Forelimb muscle (tissue), 1 donor: Measurements from ENCODE around the gene INPP5K. TPM values are rescaled to one million over a fixed set of nuclear protein-coding genes. Genes with fewer than 3 reads are reported as not detected.

Source experiments
- DNase-seq: peaks from one replicate; pipeline ENCODE4 v3.0.0-alpha.2; 2013; ENCODE audit warnings: low read depth
- polyA plus RNA-seq: library from polyadenylated mRNA; unstranded; fragments of 120-200 nt; gene quantifications from one replicate; pipeline ENCODE4 v1.2.1, GENCODE V29; 2013; ENCODE audit not compliant: insufficient read length

INPP5K gene
- polyA plus RNA-seq, 1 donor, result 27.5 TPM

DNA sequence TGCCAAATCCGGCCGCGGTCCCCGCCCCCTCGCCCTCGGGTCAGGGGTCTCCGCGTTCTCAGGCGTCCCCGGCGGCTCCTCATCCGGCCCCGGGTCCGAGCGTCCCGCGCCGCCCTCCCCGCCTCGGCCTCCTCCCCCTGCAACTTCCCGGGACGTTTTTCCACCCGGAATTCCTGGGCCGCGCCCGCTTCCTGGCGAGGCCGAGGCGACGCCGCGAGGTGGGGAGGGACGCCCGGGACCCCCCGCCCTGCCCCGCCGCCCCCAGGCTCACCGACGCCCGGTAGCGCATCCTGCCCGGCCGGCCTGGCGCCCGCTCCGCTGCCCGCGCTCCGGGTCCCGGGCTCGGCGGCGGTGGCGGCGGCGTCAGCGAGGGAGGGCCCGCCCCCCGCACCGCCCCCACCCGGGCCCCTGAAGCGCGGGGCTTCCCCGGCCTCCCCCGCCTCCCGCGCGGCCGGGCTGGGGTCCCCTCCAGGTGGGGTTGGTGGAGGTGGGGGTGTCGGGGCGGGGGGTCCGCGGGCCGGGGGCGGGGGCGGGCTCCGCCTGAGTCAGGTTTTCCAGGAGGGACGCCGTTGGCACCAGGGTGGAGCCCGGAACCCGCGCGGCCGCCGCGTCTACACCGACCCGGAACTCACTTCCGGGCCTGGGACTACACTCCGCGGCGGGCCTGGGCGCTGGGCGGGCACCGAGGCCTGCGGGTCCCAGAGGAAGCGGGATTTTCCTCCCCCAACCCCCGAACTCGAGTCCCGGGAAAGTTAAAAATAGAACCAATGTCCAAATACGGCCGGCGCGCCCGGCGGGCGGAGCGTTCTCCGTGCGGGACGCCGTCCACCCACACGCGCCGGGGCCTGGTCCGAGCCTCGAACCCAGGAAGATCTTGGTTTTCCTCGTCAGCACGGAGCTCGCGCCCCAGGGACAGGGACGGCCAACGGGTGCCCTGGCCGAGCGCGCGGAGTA, 30.7 kb downstream of the INPP5K start:
- no peak for DNase-seq

DNA sequence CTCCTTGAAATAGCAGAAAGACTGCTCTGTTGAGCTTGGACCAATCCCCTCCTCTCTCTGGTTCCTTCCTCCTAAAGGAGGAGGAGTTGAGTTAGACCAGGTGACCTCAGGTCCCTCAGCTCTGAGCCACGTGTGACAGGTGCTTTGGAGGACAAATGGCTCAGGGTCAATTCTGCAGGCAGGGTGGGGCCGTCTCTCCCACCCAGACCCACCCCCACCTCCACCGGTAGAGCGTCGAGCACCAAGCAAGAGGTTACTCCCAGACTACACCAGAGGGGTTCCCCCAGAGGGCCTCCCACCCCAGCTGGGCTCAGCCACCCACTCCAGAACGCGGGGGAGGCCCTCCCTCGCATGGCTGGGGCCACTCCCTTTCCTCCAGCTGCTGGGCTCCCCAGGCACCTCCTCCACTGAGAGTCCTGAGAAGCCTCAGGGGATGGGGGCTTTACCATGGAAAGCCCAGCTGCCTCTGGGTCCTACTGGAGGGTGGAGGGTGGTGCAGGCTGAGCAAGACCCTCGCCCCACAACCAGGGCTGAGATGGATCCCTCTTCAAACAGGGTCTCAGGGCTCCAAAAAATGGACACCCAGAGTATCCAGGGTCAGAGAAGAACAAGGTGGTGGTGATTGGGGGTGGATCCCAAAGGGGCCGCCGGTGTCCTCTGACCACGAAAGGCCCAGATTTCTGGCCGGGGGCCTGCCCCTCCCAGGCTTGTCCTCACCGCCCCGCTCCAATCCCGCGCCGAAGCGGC, 31.6 kb downstream of the INPP5K start:
- DNase-seq, result no peak

DNA sequence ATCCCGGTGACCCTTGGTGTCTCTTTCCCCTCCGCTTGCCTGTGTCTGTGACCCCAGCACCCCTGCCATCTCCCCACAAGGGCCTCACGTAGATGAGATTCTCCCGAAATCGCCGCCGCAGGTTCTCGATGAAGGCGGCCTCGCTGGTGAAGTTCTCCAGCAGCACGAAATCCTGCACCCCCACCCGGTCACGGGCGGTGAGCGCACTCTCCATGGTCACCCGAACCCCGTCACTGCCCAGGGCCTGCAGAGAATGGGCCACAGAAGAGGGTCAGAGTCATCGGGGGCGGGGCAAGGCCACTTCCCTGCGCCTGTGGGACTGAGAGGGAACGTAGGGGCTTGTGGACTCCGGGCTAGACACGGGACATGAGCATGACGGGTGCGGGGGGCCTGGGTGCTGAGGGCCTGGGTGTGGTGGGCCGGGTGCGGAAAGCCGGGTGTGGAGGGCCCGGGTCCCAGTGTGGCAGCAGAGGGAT, 32.3 kb downstream of the INPP5K start:
- no peak for DNase-seq

DNA sequence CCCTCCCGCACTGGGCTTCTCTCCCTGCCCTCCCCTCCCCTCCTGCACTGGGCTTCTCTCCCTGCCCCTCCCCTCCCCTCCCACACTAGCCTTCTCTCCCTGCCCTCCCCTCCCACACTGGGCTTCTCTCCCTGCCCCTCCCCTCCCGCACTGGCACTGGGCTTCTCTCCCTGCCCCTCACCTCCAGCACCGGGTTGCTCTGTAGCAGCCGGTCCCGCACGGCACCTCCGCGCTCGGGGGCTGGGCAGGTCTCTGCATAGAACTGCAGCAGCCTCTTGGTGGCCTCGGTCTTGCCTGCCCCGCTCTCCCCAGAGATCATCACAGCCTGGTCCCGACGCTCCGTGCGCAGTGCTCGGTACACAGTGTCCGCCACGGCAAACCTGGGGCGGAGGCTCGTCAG, 33.7 kb downstream of the INPP5K start:
- DNase-seq, result no peak

DNA sequence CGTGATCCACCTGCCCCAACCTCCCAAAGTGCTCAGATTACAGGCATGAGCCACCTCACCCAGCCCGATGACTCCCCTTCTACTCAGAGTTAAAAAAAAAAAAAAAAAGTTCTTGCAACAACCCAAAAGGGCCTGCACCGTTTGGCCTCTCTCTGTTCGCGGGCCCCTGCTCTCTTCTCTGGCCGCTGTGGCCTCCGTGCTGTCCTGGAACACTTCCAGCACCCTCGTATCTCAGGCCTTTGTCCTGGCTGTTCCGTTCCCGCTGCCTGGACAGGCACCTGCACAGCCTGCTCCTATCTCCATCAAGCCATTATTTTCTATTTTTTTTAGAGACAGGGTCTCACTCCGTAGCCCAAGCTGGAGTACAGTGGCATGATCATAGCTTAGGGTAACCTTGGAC, 34.7 kb downstream of the INPP5K start:
- no peak for DNase-seq

DNA sequence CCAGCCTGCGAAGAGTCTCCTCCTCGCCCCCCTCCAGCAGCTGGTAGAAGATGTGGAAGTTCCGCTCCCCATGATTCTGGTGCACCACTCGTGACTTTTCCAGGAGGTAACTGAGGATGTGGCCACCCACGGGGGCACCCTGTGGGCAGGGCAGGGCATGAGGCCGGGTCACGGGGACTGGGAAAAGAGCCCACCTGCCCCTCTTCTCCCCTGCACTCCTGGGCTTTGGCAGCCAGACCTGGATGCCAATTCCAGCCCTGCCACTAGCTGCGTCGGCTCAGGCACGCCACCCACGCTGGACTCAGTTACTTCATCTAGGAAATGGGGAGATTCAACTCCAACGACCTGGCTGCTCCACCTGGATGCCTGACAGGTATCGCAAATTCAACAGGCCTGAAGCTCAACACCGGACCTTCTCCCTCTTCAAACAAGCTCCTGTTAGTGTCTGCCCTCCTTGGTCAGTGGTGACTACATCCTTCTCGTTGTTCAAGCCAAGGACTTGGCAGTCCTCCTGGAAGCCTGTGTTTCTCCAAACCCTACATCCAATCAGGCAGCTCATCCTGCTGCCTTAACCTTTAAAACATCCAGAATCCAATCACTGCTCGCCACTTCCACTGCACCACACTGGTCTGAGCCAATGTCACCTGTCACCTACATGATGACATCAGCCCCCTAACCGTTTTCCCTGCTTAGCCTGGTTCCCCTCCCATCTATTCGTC, 35.5 kb downstream of the INPP5K start:
- DNase-seq, result no peak

DNA sequence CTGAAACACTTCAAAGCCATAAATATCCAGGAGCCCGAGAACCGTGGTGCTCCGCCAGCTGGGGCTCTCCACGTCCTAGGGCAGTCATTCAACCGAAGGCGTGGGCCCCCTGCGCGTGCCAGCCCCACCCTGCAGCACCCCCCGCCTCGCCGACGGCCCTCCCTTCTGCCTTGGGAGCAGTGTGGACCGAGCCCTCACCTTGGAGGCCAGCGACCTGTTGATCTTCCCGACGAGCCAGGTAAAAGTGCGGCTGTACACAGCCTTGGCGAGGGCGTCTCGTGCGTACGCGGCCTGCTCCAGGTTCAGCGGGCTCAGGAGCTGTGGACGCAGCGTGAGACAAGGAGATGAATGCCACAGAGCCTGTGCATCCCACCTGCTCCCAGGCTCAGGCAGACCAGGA, 38.0 kb downstream of the INPP5K start:
- DNase-seq, result no peak

DNA sequence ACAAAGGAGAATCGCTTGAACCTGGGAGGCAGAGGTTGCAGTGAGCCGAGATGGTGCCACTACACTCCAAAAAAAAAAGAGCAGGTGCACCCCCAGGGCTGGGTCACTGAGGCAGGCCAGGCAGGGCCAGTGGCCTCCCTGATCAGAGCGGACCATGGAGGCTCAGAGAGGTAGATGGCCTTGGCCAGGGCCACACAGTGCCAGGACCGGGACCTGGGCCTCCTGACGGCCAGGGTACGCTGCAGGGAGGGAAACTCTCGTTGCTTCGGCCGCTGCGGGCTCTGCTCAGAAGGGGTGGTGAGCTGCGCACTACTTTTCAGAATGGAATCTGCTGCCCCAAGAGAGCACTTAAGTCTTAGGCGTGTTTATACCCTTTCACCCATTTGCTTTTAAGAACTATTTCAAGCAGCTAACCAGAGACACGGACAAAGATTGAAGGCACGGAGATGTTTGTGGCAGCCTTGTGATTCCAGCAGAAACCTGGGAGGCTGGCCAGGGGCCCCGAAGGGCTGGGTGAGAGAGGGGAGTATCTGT, 41.0 kb downstream of the INPP5K start:
- DNase-seq, result no peak

DNA sequence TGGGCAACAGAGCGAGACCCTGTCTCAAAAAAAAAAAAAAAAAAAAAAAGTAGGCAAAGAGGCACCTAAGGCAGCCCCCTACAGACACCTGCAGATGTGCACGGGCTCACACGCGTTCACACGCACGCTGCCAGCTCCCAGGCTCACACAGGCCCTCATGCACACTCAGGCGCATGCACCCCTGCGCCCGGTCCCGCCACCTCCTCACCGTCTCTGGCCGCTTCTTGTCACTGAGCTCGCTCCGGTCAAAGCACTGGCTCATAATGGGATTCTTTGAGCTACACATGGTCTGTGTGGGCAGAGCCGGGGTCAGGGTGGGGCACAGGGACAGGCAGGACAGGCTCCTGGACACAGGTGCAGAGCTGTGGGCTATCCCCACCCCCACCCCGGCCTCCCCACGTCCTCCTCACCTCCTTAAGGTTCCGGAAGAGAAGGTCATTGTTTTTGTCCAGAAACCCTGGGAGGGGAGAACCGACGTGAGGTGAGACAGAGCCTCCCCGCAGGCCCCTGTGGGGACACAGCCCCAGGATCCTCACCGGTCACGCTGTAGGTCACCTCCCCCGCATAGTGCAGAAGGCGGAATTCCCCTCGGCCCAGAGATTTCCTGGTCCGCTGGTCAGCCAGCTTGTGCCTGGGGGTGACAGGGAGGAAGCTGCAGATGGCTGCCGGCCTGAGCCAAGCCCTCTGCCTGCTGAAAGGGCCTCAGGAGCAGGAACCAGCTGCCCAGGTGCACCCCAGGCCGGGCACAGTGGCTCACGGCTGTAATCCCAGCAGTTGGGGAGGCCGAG, 41.8 kb downstream of the INPP5K start:
- no peak for DNase-seq

DNA sequence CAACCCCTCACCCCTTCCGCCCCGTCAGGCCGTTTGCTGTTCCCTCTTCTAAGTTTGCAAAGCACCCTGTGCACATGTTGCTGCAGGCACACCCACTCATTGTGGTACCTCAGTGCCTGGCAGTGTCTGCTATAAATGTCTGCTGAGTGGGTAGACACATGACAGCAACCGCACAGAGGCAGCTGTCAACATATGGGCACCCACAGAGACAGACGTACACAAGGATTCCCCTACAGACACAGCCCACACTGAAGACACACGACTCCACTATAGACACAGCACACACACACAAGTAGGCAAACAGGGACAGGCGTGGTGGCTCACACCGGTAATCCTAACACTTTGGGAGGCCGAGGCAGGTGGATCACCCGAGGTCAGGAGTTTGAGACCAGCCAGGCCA, 42.6 kb downstream of the INPP5K start:
- no peak for DNase-seq

DNA sequence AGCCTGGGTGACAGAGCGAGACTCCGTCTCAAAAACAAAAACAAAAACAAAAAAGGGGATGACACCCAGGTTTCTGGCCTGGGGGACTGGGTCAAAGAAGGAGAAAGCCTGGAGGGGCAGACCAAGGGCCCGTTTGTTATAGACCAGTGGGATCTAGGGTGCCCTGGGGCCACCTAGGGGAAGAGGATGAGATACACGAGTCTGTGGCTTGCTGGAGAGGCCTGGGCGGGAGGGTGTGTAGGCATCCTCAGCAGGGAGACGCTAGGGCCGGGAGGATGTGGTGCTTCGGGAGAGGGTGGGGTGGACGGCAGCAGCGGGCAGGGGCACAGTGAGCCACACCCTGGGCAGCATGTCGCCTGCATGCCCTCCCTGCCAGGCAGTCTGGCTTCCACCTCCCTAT, 43.2 kb downstream of the INPP5K start:
- DNase-seq, result no peak

DNA sequence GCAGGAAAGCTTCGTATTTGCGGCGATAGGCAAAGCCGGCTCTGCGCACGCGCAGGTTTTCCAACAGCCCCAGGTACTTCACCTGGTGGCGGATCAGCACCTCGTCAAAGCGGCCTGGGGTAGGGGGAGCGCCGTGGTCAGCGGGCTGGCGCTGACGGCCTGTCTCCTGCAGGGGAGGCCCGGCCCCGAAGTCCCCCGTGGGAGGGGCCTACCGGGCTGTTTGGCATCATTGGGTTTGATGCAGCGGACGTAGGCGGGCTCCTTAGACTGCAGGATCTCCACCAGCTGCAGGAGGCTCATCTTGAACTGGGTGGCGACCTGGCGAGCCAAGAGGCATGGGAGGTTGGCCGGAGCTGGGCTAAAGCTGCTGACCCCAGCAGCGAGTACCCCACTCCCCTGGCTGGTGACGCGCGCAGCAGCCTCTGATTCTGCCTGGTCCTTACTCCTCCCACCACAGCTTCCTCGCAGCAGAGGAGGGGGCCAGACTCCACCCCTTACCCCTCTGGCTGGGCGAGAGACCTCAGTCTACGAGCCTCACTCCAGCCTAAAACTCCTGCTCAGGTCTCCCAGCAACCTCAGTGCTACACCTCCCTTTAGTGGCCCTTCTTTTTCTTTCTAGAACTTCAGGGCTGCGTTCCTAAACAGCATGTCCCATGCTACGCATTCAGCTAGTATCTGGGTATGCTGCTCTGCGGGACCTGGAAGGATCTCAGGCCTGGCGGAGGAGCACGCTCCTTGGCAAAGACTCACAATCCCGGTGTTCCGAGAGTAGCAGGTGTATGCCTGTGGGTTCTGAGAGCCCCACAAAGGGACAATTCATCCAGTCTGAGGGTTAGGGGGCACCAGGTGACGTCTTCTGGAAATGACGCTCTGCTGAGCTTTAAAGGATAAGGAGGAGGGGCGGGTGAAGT, 44.2 kb downstream of the INPP5K start:
- DNase-seq, result no peak

DNA sequence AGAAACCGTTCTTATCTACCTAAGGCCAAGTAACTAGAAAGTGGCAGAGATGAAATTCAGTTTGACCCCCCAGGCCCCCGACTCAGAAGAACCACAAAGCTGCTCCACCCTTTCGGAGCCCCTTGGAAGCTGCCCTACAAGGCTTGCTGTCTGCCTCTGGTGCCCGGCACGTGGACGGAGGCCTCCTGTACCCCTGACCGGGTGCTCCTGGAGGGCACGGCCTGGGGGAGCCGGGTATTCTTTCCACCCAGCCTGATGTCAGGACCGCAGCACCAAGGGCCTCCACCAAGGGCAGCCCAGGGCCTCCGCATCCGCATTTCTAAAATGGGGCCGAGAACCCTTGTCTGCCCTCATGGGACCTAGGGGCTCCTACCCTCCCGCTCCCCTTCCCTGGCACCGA, 44.9 kb downstream of the INPP5K start:
- DNase-seq, result no peak

DNA sequence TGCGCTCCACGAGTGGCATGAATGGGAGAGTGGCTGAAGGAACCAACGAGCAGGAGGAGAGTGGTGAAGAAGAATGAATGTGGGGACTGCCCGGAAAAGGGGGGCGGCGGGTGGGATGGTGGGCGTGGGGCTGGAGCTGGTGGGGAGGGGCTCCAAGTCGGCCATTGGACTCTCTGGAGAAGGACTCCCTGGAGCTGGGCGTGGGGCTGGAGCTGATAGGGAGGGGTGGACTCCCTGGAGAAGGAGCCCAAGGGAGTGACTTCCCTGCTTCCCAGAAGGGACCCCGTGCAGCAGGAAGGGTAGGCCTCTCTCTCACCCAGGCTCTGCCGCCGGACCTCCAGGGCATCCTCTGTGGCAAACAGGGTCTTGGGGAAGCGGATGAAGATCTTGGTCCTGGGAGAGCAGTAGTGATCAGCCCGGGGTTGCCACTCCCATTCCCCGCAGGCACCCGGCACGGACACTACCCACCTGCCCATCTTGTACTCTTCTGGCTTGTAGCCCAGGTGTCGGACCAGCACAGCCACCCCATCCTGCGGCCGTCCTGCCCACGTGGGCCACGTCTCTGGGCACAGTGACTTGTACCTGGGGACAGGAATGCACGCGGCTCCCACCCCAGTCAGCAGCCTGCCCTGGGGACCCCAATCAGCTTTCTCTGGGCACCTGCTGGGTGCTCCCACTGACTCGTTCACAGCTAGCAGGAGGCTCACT, 45.5 kb downstream of the INPP5K start:
- no peak for DNase-seq

DNA sequence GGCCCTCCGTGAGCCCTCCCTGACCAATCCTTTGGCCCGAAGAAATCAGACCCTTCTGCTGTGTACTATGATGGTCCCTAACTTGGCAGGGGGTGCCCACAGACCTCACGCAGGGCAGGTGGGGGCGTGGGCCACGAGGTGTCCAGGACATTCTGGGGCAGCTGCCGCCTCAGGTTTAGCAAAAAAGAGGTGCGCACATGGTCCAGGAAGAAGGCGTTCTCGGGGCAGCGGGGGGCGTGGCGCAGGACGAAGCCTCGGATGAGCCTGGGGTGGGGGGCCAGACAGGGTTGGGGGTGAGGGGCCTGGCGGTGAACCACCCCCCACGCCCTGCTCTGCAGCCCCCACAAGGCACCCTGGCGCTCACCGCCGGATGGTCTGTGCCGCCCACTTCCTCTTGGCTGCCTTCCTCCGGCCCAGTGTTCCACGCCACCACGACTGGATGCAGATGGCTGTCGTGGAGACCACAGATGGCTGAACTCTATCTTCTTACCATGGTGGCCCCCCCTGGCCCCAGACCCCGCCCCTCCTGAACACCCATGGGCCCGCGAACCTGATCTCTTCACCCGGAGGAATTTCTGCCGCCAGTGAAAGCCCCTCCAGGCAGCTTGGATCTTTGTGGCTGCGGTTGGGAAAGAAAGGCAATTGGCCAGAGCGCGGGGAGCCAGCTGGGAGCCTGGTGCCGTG, 46.2 kb downstream of the INPP5K start:
- no peak for DNase-seq

DNA sequence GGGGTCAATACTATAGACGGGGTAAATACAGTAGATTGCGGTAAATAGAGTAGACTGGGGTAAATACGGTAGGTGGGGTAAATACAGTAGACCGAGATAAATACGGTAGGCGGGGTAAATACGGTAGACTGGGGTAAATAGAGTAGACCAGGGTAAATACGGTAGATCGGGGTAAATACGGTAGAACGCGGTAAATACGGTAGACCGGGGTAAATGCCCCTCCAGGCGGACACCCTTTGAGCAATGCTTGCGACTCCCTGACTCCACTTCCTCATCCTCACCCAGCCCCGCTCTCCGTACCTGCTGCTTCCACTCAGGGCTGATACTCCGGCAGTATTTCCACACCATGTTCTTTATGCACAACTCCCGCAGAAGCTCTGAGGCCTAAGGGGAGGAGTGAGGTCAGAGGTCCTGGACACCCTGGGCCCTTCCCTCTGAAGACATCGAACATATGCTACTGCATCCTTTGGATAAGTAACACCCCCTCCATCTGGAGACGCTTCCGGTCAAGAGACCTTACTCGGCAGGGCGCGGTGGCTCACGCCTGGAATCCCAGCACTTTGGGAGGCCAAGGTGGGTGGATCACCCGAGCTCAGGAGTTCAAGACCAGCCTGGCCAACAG, 47.1 kb downstream of the INPP5K start:
- no peak for DNase-seq

DNA sequence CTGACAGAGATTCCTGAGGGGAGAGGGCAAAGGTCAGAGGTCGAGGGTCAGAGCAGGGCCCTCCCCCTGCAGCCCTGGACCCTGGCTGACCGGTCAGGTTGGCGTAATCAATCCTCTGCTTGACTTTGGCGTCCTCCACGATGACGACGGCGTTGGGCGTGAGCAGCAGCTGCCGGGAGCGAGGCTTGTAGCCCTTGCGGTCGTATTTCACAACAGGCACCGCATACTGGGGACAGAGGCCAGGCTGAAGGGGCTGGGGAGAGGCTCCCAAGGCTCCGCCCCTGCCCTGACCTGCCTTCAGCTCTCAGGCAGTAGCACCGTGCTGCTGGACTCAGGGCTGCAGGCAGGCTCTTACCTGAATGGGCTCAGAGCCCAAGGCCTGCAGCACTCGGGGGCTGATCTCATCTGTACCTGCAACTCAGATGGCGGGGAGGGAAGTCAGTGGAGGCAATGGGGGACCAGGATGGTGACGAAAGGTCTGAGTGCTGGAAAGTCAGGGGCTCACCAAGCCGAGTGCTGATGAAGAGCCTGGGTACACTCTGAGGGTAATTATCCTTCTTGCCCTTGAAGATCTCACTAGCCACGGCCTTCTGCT, 48.4 kb downstream of the INPP5K start:
- DNase-seq, result no peak

DNA sequence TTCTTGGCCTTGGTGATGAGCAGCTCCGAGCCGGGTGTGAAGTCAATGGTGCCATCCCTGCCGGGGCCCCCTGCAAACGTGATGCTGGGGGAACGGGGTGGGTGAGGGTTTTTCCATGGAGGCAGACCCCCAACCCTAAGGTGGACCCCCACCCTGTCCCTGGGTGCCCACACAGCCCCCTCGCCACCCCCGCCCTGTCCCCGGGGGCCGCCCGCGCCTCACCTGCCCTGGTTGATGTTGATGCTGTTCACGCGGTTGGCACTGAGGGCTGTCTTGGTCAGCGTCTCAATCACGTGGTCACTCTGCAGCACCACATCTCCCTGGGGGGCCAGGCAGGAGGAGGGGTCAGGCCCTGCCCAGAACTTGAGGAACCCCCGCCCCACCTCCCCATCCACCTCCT, 49.2 kb downstream of the INPP5K start:
- DNase-seq, result no peak
